Thymus (tissue), 11 donors: Measurements from ENCODE around the gene CEP192. TPM values are rescaled to one million over a fixed set of nuclear protein-coding genes. Genes with fewer than 3 reads are reported as not detected.
"Not testable (repeated sequence)": the region's sequence is repeated elsewhere in the genome, so short reads cannot be mapped to it uniquely, and the experiment has no call there.

Source experiments
- DNase-seq, 9 donors: peaks; one replicate each; pipeline ENCODE4 v3.0.0-alpha.2; 2013; ENCODE audit warnings: low spot score in 9 of 9, low read depth in 6 of 9, missing footprints in 1 of 9
- H3K27ac ChIP-seq, 2 donors: one replicate each; pipeline ENCODE4 v1.5.1; 2013; ENCODE audit warnings: control low read depth in 1 of 2, low read depth in 1 of 2, low read length in 1 of 2, mild to moderate bottlenecking in 1 of 2, moderate library complexity in 1 of 2
- H3K27me3 ChIP-seq, 2 donors: one replicate each; pipeline ENCODE4 v1.5.1; 2013; ENCODE audit warnings: low read length in 1 of 2; ENCODE audit not compliant: control insufficient read depth in 2 of 2, insufficient read depth in 1 of 2
- H3K36me3 ChIP-seq, 2 donors: one replicate each; pipeline ENCODE4 v1.5.1; 2013; ENCODE audit warnings: low read length in 1 of 2, mild to moderate bottlenecking in 1 of 2, moderate library complexity in 1 of 2; ENCODE audit not compliant: control insufficient read depth in 2 of 2, insufficient read depth in 2 of 2
- H3K4me1 ChIP-seq, 2 donors: one replicate each; pipeline ENCODE4 v1.5.1; 2013; ENCODE audit warnings: low read length in 2 of 2; ENCODE audit not compliant: control insufficient read depth in 2 of 2, insufficient read depth in 2 of 2
- H3K4me3 ChIP-seq, 2 donors: one replicate each; pipeline ENCODE4 v1.5.1; 2013; ENCODE audit warnings: low read length in 2 of 2, control low read depth in 1 of 2, mild to moderate bottlenecking in 1 of 2
- H3K9me3 ChIP-seq, 2 donors: one replicate each; pipeline ENCODE4 v1.5.1; 2013; ENCODE audit warnings: low read length in 1 of 2, mild to moderate bottlenecking in 1 of 2; ENCODE audit not compliant: control insufficient read depth in 2 of 2, insufficient read depth in 1 of 2
- WGBS: extraction: QIAGEN DNeasy Blood & Tissue Kit; methylation state at CpG from one replicate; pipeline ENCODE4 v1.1.7; 2013; 5-methylcytosine and 5-hydroxymethylcytosine counted together
- polyA plus RNA-seq: library from polyadenylated mRNA; stranded (reverse); fragments of 200-250 nt; gene quantifications from one replicate; pipeline ENCODE4 v1.2.3, GENCODE V29; 2013
- total RNA-seq: library from RNA; stranded (reverse); fragments of 120-200 nt; gene quantifications from one replicate; pipeline ENCODE4 v1.2.4, GENCODE V29; 2013
- donor health status: healthy.

The CEP192 gene
- total and polyA plus RNA-seq, 2 donors, result 38.9 to 43.5 TPM

DNA sequence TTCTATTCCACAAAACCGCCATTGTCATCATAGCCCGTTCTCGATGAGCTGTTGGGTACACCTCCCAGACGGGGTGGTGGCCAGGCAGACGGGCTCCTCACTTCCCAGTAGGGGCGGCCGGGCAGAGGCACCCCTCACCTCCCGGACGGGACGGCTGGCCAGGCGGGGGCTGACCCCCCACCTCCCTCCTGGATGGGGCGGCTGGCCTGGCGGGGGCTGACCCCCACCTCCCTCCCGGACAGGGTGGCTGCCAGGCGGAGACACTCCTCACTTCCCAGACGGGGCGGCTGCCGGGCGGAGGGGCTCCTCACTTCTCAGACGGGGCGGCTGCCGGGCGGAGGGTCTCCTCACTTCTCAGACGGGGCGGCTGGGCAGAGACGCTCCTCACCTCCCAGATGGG, 106.9 kb downstream of the CEP192 start:
- H3K36me3 ChIP-seq, result peaks cover 72 to 77% of the 10 kb centered on the region in 2 donors
- DNase-seq, H3K9me3 ChIP-seq, H3K4me1 ChIP-seq, H3K27me3 ChIP-seq, H3K4me3 ChIP-seq, H3K27ac ChIP-seq: not testable (repeated sequence)
- WGBS, result 96% methylated on average over 26 of the region's 26 CpGs

DNA sequence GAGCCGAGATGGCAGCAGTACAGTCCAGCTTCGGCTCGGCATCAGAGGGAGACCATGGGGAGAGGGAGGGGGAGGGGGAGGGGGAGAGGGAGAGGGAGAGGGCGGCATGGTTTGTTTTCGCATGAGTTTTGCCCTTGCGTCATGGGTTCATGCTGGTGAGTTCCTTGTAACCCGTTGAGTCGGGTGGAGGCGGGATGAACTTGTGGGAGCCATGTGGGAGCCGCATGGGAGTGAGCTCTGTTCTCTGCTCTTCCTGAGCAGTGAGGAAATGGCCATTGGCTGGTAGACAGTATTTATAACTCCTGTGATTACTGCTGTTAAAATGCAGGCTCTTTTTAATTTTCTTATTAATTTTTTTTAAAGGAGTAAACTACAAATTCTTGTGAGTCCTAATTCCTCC, 108.0 kb downstream of the CEP192 start:
- no peak for DNase-seq
- H3K4me3 ChIP-seq, result no peak overlapping the region
- no peaks in the 10 kb centered on the region for H3K4me1 ChIP-seq
- peaks cover 73 to 77% of the 10 kb centered on the region in 2 donors for H3K36me3 ChIP-seq
- WGBS, result 98% methylated on average over 9 of the region's 10 CpGs
- peaks cover 0 to 1% of the 10 kb centered on the region in 2 donors for H3K9me3 ChIP-seq
- no peak overlapping the region for H3K27ac ChIP-seq
- no peaks in the 10 kb centered on the region for H3K27me3 ChIP-seq

DNA sequence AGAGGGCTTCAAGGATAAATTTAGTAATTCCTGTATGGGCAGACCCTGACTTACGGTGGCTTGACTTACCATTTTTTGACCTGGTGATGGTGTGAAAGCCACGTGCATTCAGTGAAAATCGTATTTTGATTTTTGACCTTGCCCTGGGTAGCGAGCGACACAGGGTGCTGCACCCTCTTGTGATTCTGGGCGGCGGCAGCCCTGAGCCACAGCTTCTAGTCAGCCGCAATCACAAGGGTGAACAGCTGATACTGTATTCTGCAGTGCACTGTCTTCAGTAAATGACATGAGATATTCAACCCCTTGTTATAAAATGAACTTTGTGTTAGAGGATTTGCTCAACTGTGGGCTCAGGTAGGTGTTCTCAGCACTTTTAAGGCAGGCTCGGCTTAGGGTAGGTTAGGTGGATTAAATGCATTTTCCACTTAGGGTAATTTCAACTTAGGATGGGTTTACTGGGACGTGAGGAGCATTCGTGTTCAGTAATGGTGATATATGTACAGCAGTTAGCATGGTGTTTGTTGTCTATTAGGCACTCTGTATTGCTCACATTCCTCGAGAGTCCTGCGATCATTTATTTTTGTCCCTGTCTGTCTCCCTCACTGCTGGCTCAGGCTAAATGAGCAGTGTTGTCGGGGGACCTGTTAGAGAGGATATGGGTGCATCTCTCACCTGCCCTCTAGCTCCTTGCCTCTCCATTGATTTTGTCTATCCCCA, 109.9 kb downstream of the CEP192 start:
- 98% methylated on average over 14 of the region's 14 CpGs for WGBS
- no peak overlapping the region for H3K27ac ChIP-seq
- DNase-seq, result no peak
- H3K36me3 ChIP-seq, result peaks cover 70 to 78% of the 10 kb centered on the region in 2 donors
- no peak overlapping the region for H3K4me3 ChIP-seq
- no peaks in the 10 kb centered on the region for H3K4me1 ChIP-seq
- no peaks in the 10 kb centered on the region for H3K27me3 ChIP-seq
- H3K9me3 ChIP-seq, result peaks cover 0 to 1% of the 10 kb centered on the region in 2 donors

DNA sequence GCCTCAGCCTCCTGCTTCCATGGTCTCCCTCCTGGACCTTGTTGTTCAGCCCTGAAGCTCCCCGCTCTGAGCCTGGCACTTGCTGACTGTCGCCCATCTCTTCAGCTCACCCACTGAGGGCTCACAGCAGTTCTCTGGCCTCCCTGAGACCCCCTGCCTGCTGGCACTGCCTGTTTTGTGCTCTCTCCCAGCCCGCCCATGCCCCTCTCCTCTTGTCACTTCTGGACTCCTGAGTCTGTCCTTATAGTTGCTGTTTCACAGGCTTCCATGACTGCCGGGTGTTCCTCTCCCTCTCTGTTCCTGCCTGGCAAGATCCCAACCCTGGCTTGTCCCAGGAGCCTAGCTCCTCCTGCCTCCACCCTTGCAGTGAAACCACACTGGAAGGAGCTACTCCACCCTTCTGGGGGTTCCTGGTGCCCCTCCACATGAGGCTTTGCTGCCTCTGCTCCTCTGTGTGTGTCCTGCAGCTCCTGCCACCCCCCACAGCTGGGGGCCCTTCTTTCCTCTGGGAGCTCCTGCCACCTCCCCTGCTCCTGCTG, 110.6 kb downstream of the CEP192 start:
- no peak overlapping the region for H3K27ac ChIP-seq
- DNase-seq, result no peak
- no peaks in the 10 kb centered on the region for H3K27me3 ChIP-seq
- 97% methylated on average over 4 of the region's 4 CpGs for WGBS
- peaks cover 70 to 77% of the 10 kb centered on the region in 2 donors for H3K36me3 ChIP-seq
- no peak overlapping the region for H3K4me3 ChIP-seq
- no peaks in the 10 kb centered on the region for H3K9me3 ChIP-seq
- no peaks in the 10 kb centered on the region for H3K4me1 ChIP-seq

DNA sequence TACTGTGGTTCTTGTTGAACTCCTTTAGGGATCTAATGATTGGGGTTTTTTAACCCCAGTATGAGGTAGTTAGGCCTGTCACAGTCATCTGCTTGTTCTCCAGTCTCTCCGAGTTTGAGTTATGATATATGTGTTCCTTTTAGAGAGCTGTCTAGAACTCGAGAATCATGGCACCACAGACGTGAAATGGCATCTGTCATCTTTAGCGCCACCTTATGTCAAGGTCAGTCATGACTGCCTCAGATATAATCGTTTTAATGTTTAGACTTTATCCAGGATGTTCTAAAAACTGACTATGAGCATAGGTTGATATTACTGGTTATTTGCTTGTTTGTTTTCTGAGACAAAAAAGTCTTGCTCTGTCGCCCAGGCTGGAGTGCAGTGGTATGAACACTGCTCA, 112.2 kb downstream of the CEP192 start:
- H3K36me3 ChIP-seq, result peaks cover 65 to 86% of the 10 kb centered on the region in 2 donors
- no peaks in the 10 kb centered on the region for H3K27me3 ChIP-seq
- no peak overlapping the region for H3K27ac ChIP-seq
- WGBS, result 96% methylated on average over 6 of the region's 6 CpGs
- no peaks in the 10 kb centered on the region for H3K9me3 ChIP-seq
- no peaks in the 10 kb centered on the region for H3K4me1 ChIP-seq
- DNase-seq, result peak in 1 of 9 donors; percentile 7
- no peak overlapping the region for H3K4me3 ChIP-seq

DNA sequence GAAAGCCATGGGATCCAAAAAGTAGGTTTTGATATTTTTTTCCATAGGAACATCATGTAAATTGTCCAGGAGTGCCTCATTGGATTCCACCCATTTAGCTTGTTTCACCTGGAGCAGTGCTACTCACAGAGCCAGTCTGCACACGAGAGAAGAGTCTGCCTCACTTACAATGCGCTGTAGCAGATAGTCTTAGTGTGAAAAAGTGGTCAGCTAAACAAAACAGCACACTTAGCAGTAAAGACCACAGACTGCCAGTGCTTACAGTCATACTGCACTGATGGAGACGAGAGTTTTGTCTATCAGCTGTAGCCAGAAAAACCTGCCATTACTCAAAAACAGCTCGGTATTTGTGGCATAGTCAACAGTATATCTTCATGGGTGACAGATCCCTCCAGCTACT, 113.9 kb downstream of the CEP192 start:
- H3K36me3 ChIP-seq, result peaks cover 63 to 93% of the 10 kb centered on the region in 2 donors
- no peak for DNase-seq
- H3K4me3 ChIP-seq, result no peak overlapping the region
- H3K27ac ChIP-seq, result no peak overlapping the region
- WGBS, result over 99% methylated on average over 4 of the region's 4 CpGs
- H3K9me3 ChIP-seq, result no peaks in the 10 kb centered on the region
- no peaks in the 10 kb centered on the region for H3K27me3 ChIP-seq
- no peaks in the 10 kb centered on the region for H3K4me1 ChIP-seq

DNA sequence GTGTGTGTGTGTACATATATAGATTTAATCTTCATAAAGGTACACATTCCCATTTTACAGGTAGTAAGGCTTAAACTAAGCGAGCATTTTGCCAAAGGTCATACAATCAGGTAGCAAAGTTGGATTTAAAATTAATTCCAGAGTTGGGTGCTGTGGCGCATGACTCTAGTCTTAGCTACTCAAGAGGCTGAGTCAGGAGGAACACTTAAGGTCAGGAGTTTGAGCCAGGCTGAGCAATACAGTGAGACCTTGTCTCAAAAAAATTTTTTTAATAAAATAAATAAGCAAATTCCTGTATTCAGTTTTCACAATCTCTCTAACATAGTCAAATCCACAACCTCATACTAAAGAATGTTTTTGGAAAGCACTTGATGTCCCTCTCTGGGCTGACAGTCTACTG, 115.9 kb downstream of the CEP192 start:
- 97% methylated on average over 2 of the region's 2 CpGs for WGBS

DNA sequence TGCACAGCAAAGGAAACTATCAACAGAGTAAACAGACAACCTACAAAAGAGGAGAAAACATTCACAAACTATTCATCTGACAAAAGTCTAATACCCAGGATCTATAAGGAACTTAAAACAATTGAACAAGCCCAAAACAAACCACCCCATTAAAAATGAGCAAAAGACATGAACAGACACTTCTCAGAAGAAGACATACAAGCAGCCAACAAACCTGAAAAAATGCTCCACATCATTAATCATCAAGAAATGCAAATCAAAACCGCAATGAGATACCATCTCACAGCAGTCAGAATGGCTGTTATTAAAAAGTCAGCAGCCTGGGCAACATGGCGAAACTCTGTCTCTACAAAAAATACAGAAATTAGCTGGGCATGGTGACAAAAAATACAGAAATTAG, 117.2 kb downstream of the CEP192 start:
- Histone ChIP-seq H3K9me3 (no peaks in the 10 kb centered on the region), H3K4me3 (no peak overlapping the region), H3K4me1 (no peaks in the 10 kb centered on the region), H3K36me3 (peaks cover 42 to 68% of the 10 kb centered on the region in 2 donors), H3K27ac (no peak overlapping the region), H3K27me3 (no peaks in the 10 kb centered on the region)
- no peak for DNase-seq
- 97% methylated on average over 2 of the region's 2 CpGs for WGBS

More for the DNA sequence above, 115.9 kb downstream of the CEP192 start:
- H3K36me3 ChIP-seq, result peaks cover 53 to 77% of the 10 kb centered on the region in 2 donors
- H3K27me3 ChIP-seq, result no peaks in the 10 kb centered on the region
- no peaks in the 10 kb centered on the region for H3K9me3 ChIP-seq
- no peak overlapping the region for H3K27ac ChIP-seq
- DNase-seq, result no peak
- no peaks in the 10 kb centered on the region for H3K4me1 ChIP-seq
- H3K4me3 ChIP-seq, result no peak overlapping the region

DNA sequence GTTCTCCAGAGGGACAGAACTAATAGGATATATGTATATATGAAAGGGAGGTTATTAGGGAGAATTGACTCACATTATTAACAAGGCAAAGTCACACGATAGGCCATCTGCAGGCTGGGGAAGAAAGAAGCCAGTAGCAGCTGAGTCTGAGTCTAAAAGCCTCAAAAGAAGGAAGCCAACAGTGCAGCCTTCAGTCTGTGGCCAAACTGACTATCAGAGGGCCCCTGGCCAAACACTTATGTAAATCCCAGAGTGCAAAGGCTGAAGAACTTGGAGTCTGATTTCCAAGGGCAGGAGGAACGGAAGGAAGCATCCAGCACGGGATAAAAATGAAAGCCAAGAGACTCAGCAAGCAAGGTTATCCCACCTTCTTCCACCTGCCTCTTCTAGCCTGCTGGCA, 119.4 kb downstream of the CEP192 start:
- no peak for DNase-seq
- H3K9me3 ChIP-seq, result no peaks in the 10 kb centered on the region
- H3K4me3 ChIP-seq, result no peak overlapping the region
- no peaks in the 10 kb centered on the region for H3K27me3 ChIP-seq
- no peaks in the 10 kb centered on the region for H3K4me1 ChIP-seq
- H3K27ac ChIP-seq, result no peak overlapping the region
- H3K36me3 ChIP-seq, result peaks cover 30 to 63% of the 10 kb centered on the region in 2 donors
- over 99% methylated on average over 3 of the region's 3 CpGs for WGBS
